DMS114 treated with DMSO at 0.1 percent for 48 hours (cell line): ENCODE measurements around the gene ST6GALNAC6.

Experiments
- DNase-seq: peaks from one replicate; lab custom pipeline; 2025; ENCODE audit not compliant: unreplicated experiment; lab: John Stamatoyannopoulos, UW

ST6GALNAC6 gene

GRCh38 chr9:127934248-127934647, 34.8 kb upstream of the ST6GALNAC6 start:
- DNase-seq: no peak

- no peak for DNase-seq
Observed at GRCh38 chr9:127931092-127931881, 31.9 kb upstream of the ST6GALNAC6 start.

DNA sequence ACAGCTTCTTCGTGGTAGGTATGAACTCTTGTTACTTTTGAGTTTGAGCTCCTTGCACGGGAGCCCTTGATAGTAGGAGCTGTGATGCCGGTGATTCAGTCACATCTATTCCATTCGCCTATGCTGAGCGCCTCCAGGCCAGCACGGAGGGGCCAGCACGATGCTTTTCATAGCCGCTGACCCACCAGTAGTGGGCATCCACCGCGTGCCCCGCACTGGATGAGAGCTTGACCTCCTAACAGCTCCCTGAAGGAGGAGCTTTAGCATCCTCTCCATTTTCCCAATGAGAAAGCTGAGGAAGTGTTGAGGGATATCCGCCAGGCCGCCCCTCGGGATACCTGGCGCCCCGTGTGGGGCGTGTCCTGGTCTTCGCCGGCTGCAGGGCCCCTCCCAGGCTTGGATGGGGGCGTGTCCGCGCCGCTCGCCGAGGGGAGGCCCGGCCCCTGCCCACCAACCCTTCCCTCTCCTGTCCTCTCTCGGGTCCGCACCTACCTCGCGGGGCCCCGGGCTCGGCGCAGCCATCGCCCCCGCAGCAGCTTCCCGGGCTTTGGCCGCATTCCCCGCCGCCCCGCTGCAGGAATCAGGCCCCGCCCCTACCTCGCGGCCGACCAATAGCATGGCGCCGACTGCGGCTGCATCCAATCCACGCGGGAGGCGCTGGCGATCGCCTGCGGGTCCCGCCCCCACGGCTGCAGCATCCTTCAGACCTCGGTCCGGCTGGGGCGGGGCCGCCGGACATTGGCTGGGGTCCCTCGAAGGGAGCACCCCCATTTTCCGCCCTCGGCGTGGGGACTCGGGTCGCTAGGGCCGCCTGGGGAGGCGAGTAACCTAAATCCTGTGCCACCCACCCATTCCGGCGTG, 31.1 kb upstream of the ST6GALNAC6 start, which contains the start of gene PIP5KL1:
Gene PIP5KL1, minus strand, starts transcription at position 547 of the 861 bp plus-strand sequence. Its CDS starts 25 bp downstream, at position 522.
- DNase-seq: peak; percentile 55

DNA sequence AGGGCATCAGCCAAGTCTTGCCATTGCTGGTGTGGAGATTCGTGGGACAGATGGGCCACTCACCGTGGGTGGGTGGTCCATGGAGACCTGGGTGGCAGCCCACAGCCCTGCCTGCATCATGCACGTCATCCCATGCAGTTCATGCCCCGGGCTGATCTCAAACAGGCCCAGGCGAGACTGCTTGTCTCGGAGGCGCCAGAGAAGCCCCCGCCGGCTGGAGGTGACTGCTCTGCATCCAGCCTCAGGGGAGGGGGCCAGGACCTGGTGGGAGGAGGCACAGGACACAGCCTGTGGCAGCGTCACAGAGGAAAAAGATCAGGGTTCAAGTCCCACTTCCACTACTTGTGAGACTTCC, 30.2 kb upstream of the ST6GALNAC6 start:
- DNase-seq: no peak

- DNase-seq: no peak
Observed at GRCh38 chr9:127928676-127929624, 29.5 kb upstream of the ST6GALNAC6 start.

DNA sequence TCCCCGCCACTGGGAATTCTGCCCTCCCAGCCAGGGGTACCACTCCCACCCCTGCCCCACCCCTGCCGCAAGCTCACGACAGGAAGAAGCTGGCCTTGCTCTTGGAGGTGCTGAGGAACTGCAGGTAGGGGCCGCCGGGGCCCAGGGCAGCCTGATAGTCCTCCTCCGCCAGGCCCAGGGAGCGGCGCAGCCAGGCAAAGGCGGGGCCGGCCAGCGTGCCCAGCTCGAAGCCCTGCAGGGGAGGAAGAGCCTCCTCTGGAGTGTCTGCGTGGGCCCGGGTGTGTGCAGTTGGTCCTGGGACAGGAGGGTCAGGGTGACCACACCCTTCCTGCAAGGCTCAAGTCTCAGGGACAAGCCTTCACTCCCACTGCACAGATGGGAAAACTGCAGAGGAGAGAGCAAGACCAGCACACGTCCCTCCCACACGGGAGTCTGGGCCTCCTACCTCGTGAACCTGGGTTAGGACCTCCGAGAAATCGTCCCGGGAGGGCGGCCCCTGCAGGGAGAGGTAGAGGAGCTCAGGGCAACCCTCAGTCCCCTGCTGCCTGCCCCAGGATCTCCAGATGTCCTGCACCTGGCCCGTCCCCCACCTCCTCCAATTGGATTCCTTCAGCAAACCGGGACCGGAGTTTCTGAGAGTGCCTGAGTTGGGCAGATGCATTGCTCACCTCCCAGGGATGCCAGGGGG, 28.7 kb upstream of the ST6GALNAC6 start:
- DNase-seq: no peak

DNA sequence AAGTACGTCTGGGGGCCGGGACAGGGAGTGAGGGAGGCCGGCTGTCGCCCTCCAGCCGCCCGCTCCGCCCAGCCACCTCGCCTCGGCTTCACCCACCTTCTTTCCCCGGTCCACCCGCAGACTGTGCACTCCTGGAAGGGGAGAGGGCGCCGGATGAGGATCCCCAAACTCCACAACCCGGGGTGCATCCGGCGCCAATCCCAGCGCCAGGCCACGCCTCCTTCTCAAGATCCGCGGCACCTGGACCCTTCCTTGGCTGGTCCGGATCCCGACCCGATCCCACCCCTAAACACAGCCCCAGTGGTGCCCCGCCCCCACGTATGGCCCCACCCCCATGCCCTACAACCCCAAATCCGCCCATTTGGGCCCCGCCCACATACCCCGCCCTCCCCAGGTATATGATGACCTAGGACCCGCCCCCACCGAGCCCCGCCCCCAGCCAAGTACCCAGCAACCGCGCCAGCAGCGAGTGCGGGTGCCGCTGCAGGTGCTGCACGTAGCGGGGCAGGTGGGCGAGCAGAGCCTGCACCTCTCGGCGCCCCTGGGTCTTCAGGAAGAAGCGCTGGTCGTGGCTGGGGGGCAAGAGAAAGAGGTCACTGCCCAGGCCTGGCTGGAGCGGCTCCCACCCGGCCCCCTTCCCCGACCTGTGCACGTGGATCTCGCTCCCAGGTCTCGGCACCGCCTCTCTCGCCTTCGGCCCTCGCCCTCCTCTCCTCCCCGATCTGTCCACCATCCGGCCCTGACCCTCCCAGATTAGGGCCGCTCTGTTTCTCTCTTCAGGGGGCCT, 28.0 kb upstream of the ST6GALNAC6 start:
- no peak for DNase-seq

DNA sequence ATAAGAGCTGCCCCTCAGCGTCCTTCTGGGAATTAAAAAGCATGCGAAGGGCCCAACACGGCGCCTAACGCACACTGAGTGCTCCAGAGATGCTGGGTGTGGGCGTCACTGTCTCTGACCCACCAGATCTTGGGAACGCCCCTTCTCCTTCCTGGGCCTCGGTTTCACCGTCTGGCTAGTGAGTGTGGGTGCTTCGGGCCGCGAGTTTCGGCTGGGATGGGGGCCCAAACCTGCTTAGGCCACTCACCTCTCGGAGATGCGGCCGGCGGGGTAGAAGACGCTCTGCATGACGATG, 27.4 kb upstream of the ST6GALNAC6 start:
- no peak for DNase-seq

GRCh38 chr9:127925959-127926905, 26.8 kb upstream of the ST6GALNAC6 start:
- no peak for DNase-seq

- no peak for DNase-seq
Observed at GRCh38 chr9:127924736-127925444, 25.5 kb upstream of the ST6GALNAC6 start.

GRCh38 chr9:127923771-127924170, 24.4 kb upstream of the ST6GALNAC6 start:
- DNase-seq: no peak

DNA sequence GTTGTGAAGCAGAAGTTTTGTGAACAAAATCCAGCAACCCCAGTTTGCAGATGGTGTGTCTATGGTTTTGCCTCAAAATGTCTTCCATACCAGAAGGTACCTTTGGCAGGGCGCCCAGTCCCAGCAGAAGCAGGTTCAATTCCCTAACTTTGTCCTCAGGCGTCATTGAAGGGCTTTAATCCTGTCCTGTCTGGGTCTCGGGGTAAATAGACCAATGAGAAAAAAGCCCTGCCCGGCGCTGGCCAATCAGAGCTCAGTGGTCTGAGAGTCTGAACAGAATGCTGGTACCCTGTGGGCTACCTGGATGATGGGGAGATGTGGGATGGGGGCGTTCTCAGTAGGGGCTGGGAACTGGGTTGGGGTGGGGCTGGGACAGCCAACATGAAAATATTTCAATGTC, 23.6 kb upstream of the ST6GALNAC6 start:
- no peak for DNase-seq

DNA sequence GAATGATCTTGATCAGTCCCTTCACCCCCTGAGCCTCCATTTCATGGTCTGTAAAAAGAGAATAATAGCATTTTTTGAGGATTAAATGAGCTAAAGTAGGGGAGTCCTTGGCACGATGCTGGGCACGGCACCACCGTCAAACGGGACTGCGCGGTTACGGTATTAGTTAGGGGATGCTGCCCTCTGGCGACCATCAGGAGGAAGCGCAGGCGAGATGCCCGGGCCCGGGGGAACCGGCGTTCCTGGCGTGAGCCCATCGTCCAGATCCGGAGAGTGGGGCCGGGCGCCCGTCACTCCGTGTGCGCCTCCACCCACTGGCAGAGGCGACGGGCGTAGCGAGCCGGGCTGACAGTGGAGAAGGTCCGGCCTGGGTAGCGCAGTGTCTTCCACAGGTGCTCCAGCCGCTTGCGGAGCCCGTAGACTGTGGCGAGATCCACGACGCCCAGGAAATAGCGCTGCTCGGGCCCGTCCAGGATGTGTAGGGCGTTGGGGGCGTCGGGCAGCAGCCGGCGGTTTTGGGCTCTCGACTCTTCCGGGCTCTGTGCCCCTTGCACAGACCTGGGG, 22.2 kb upstream of the ST6GALNAC6 start:
- no peak for DNase-seq

DNA sequence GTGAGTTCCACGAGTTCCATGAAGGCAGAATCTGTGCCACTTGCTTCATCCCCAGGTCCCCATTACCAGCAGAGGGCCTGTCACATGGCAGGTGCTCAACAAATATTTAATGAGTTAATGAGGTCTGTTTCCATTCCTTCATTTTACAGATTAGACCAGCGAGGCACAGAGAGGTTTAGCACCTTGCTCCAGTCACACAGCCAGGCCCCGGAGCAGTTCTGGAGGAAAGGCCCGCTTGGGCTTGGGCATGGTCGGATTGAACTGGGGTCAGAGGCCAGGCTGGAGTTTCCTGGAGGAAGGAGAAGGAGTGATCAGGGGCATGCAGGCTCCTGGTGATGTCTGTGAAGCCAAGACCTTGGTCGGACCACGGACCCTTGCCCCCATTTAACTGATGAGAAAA, 21.4 kb upstream of the ST6GALNAC6 start:
- DNase-seq: no peak

- no peak for DNase-seq
Observed at GRCh38 chr9:127919253-127919815, 19.9 kb upstream of the ST6GALNAC6 start.

- no peak for DNase-seq
Observed at GRCh38 chr9:127918183-127919107, 19.0 kb upstream of the ST6GALNAC6 start.
